Endothelial cell of umbilical vein (primary cell): ENCODE results near the gene LGI1.

Experiments used
- CTCF ChIP-seq, 2 donors: IDR thresholded peaks; 1 replicate in 1 of 2; 2 replicates in 1 of 2; pipeline ENCODE4 v1.5.1; 2011; ENCODE audit warnings: low read length in 2 of 2, mild to moderate bottlenecking in 2 of 2, moderate library complexity in 2 of 2, control low read depth in 1 of 2, inconsistent platforms in 1 of 2, low read depth in 1 of 2; ENCODE audit not compliant: insufficient read depth in 1 of 2; ENCODE audit errors: extremely low read depth in 1 of 2
- EZH2 ChIP-seq: IDR thresholded peaks from 2 replicates; pipeline ENCODE4 v1.6.1; 2012; ENCODE audit warnings: borderline replicate concordance, low read depth, mild to moderate bottlenecking, moderate library complexity, low read length, inconsistent platforms; ENCODE audit not compliant: severe bottlenecking
- MAX ChIP-seq: IDR thresholded peaks from 2 replicates; pipeline ENCODE4 v1.6.1; 2011; ENCODE audit not compliant: insufficient read depth, insufficient read length
- POLR2A ChIP-seq: IDR thresholded peaks from 2 replicates; pipeline ENCODE4 v1.6.1; 2012; ENCODE audit warnings: low read depth, mild to moderate bottlenecking, control low read depth, low read length
- POLR2AphosphoS5 ChIP-seq: IDR thresholded peaks from 2 replicates; pipeline ENCODE4 v1.6.1; 2012; ENCODE audit warnings: low read depth, mild to moderate bottlenecking, control low read depth, low read length, moderate library complexity; ENCODE audit not compliant: insufficient read depth

- TF ChIP-seq CTCF (IDR thresholded peaks at IDR 0.05; ENCODE audit: extremely low read depth in 1 of 2, insufficient read depth in 1 of 2, low read depth in 1 of 2, low read length in 2 of 2), result no peak
- no peak for TF ChIP-seq EZH2
- TF ChIP-seq POLR2A, result no peak
- TF ChIP-seq POLR2AphosphoS5, result no peak
- TF ChIP-seq MAX, result no peak
Measured at GRCh38 chr10:93807371-93807770, 49.6 kb downstream of the LGI1 start.
